Activated T-helper 2 cell treated with anti-CD3 and anti-CD28 coated beads, Interferon-gamma antibody, Interleukin-2, Interleukin-4, amounts not matched to agents 10 μg/mL and 5 μg/mL and 100 μg/mL, durations not matched to agents 14 hours and 24 hours and 36 hours (primary cell): ENCODE data around the gene GOLM1. TPM values are rescaled to one million over a fixed set of nuclear protein-coding genes. Genes with fewer than 3 reads are reported as not detected.
"Not testable (repeated sequence)": the region's sequence is repeated elsewhere in the genome, so short reads cannot be mapped to it uniquely, and the experiment has no call there.

Experiments used
- DNase-seq: peaks from one replicate; pipeline ENCODE4 v3.0.0; 2021; ENCODE audit warnings: low spot score
- H3K27ac Mint-ChIP-seq: one replicate; pipeline ENCODE4 v1.8.0; 2021; ENCODE audit warnings: mixed read lengths
- H3K27me3 Mint-ChIP-seq: one replicate; pipeline ENCODE4 v1.8.0; 2021; ENCODE audit warnings: low read depth, mixed read lengths
- H3K36me3 Mint-ChIP-seq: one replicate; pipeline ENCODE4 v1.8.0; 2021; ENCODE audit warnings: low read depth, mixed read lengths
- H3K4me1 Mint-ChIP-seq: one replicate; pipeline ENCODE4 v1.8.0; 2021; ENCODE audit warnings: low read depth, mixed read lengths
- H3K4me3 Mint-ChIP-seq: one replicate; pipeline ENCODE4 v1.8.0; 2021; ENCODE audit warnings: low read depth, mild to moderate bottlenecking, moderate library complexity, mixed read lengths
- H3K9me3 Mint-ChIP-seq: one replicate; pipeline ENCODE4 v1.8.0; 2021; ENCODE audit warnings: mixed read lengths
- intact Hi-C: fragments of 100-400 bp; cut with micrococcal nuclease; formaldehyde crosslinking; loops from one replicate; pipeline ENCODE4 v1.15.1; 2023
- total RNA-seq: library from RNA; stranded (reverse); gene quantifications from 2 replicates; pipeline ENCODE4 v1.2.3, GENCODE V29; 2022

GOLM1 gene, protein sequence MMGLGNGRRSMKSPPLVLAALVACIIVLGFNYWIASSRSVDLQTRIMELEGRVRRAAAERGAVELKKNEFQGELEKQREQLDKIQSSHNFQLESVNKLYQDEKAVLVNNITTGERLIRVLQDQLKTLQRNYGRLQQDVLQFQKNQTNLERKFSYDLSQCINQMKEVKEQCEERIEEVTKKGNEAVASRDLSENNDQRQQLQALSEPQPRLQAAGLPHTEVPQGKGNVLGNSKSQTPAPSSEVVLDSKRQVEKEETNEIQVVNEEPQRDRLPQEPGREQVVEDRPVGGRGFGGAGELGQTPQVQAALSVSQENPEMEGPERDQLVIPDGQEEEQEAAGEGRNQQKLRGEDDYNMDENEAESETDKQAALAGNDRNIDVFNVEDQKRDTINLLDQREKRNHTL
- total RNA-seq: 7.9 and 11.5 TPM in 2 replicates

DNA sequence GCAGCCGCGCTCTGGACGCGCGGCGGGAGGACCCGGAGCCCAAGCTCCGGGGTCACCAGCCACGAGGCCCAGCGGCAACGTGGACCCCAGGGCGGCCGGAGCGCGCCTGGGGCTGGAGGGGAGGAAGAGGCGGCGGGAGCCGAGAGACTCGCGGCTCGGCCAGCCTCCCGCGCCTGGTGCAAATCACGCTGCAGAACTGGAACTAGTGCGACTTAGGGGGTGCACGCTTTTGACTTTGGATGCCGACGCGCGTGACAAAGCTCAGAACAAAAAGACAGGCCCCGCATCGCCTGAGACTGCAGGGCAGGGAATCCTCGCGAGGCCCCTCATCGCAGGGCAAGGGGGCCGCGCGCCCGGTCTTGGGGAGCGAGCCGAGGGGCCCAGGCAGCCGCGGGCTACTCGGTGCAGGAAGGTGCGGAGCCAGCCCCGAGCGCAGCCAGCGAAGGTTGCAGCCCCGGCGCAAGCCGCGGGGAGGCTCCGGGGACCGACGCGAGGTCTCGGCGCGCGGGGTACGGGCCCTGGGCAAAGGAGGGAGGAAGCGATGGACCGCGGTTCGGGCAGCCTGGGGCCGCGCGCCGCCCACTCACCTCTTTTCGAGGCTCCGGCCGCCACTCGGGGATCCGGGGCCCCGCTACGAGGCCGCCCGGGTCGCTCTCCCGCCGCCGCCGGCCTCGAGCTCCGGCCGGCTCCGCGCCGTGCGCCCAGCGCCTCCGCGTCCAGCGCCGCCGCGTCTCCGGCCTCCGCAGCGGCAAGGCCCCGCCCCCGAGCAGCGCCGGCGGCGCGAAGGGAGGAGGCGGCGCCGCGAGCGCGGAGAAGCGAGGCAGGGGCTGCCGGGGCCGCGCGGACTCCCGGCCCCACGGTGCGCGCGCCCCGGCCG, at the start of gene GOLM1:
TSS of gene GOLM1 (minus strand) at position 735 of the 877 bp plus-strand sequence. CDS start 20,238 bp downstream, outside the sequence.
- peak; percentile 19 for DNase-seq
- Mint-ChIP-seq H3K27ac (peak within 1 kb of the TSS; percentile 88), H3K9me3 (no peaks in the 10 kb centered on the region), H3K4me1 (peaks cover 12% of the 10 kb centered on the region), H3K36me3 (no peaks in the 10 kb centered on the region), H3K27me3 (peaks cover 51% of the 10 kb centered on the region), H3K4me3 (peak within 1 kb of the TSS; percentile 87)
- intact Hi-C loops: loop anchor here (2.0 to 10.0 kb wide), 2 partner anchors 146 to 184 kb away; partner anchors contain the start of gene ISCA1

- H3K4me3 Mint-ChIP-seq, H3K27ac Mint-ChIP-seq, H3K4me1 Mint-ChIP-seq, H3K36me3 Mint-ChIP-seq, intact Hi-C loops, H3K27me3 Mint-ChIP-seq, DNase-seq: not testable (repeated sequence)
- peaks cover 21% of the 10 kb centered on the region for H3K9me3 Mint-ChIP-seq
These were observed 47.3 kb upstream of the GOLM1 start for GRCh38 chr9:86146671-86147070.

DNA sequence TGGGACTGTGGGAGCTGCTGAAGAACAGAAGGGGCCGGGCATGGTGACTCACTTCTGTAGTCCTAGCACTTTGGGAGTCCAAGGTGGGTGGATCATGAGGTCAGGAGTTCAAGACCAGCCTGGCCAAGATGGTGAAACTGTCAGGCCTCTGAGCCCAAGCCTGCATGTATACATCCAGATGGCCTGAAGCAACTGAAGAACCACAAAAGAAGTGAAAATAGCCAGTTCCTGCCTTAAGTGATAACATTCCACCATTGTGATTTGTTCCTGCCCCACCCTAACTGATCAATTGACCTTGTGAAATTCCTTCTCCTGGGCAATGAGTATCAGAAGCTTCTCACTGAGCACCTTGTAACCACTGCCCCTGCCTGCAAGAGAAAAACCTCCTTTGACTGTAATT, 46.6 kb upstream of the GOLM1 start:
- H3K4me1 Mint-ChIP-seq, H3K27ac Mint-ChIP-seq, H3K4me3 Mint-ChIP-seq, H3K27me3 Mint-ChIP-seq, H3K36me3 Mint-ChIP-seq, intact Hi-C loops, DNase-seq: not testable (repeated sequence)
- H3K9me3 Mint-ChIP-seq: peaks cover 21% of the 10 kb centered on the region

DNA sequence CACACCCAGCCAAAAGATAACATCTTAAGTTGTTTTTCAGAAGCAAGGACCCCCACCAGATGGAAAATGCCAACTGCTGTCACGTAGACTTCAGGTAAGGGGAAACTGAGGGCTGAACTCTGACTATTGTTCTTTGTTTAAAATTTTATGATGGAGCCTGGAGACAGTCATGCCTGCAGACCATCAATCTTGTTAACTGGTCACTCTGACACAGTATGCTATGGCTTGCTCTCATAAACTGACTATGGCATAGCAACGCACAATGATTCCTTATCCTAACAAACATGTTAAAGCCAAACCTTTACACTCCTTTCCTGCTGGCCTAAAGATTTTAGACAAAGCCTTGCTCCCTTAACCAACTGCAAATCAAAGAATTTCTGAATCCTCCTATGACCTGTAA, 43.6 kb upstream of the GOLM1 start:
- no peak for DNase-seq
- Mint-ChIP-seq H3K9me3 (peaks cover 21% of the 10 kb centered on the region), H3K36me3 (no peaks in the 10 kb centered on the region), H3K27me3 (no peaks in the 10 kb centered on the region), H3K4me1 (no peaks in the 10 kb centered on the region), H3K4me3 (no peak overlapping the region), H3K27ac (no peak overlapping the region)
- intact Hi-C loops: no loop called here

GRCh38 chr9:86141843-86142242, 42.5 kb upstream of the GOLM1 start:
- DNase-seq: no peak
- H3K9me3 Mint-ChIP-seq: peaks cover 13% of the 10 kb centered on the region
- H3K4me3 Mint-ChIP-seq: no peak overlapping the region
- no peak overlapping the region for H3K27ac Mint-ChIP-seq
- H3K36me3 Mint-ChIP-seq: no peaks in the 10 kb centered on the region
- H3K27me3 Mint-ChIP-seq: no peaks in the 10 kb centered on the region
- no peaks in the 10 kb centered on the region for H3K4me1 Mint-ChIP-seq
- intact Hi-C loops: no loop called here

- no peak for DNase-seq
- H3K36me3 Mint-ChIP-seq: no peaks in the 10 kb centered on the region
- intact Hi-C loops: no loop called here
- no peak overlapping the region for H3K4me3 Mint-ChIP-seq
- H3K27me3 Mint-ChIP-seq: no peaks in the 10 kb centered on the region
- H3K27ac Mint-ChIP-seq: no peak overlapping the region
- H3K9me3 Mint-ChIP-seq: peaks cover 4% of the 10 kb centered on the region
- H3K4me1 Mint-ChIP-seq: peaks cover 3% of the 10 kb centered on the region
These were observed 36.0 kb upstream of the GOLM1 start for GRCh38 chr9:86135371-86135770.

DNA sequence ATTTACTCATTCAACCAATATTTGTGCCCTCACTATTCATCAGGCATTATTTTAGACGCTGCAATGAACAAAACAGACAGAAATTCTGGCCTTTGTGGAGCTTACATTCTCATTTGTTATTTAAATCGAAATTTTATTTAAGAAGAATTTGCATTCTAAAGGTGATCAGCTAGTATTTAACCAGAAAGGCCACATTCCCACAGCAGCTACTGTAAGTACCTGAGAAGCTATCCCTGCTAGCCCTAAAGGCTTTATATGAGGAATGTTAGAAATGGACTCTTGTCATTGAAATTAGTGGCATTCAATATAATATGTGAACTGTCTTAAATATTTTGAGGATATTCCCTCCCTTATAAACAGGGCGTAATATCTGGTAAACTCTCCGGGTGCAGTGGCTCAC, 35.0 kb upstream of the GOLM1 start:
- Mint-ChIP-seq H3K36me3 (no peaks in the 10 kb centered on the region), H3K27ac (no peak overlapping the region), H3K4me3 (no peak overlapping the region), H3K9me3 (peaks cover 4% of the 10 kb centered on the region), H3K4me1 (peaks cover 3% of the 10 kb centered on the region), H3K27me3 (no peaks in the 10 kb centered on the region)
- DNase-seq: no peak
- intact Hi-C loops: no loop called here

DNA sequence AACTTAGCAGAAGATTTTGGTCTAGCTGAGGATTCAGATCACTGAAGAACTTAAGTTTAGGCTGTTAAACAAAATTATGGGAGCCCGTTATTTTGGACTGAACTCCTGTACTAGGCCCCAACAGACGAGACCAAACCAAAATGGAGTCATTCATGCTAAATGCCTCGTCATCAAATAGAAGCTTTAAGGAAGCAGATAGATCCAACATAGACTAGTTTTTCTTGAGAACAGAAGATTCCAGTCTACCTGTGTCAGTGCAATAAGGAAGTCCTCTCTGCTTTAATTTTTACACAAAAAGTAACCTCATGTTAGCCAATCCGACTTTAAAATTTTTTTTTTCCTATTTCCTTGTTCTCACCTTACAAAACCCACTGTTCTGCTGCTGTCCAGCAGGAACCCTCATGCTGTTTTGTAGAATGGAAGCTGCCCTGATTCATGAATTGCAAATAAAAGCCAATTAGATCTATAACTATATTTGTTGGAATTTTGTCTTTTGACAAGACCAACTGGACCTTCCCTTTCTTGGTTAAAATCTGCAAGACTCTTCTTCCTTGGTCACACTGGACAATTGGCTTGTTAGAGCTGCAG, 29.0 kb upstream of the GOLM1 start:
- no peaks in the 10 kb centered on the region for H3K4me1 Mint-ChIP-seq
- H3K9me3 Mint-ChIP-seq: peaks cover 4% of the 10 kb centered on the region
- intact Hi-C loops: no loop called here
- no peaks in the 10 kb centered on the region for H3K36me3 Mint-ChIP-seq
- no peaks in the 10 kb centered on the region for H3K27me3 Mint-ChIP-seq
- DNase-seq: no peak
- no peak overlapping the region for H3K27ac Mint-ChIP-seq
- no peak overlapping the region for H3K4me3 Mint-ChIP-seq

DNA sequence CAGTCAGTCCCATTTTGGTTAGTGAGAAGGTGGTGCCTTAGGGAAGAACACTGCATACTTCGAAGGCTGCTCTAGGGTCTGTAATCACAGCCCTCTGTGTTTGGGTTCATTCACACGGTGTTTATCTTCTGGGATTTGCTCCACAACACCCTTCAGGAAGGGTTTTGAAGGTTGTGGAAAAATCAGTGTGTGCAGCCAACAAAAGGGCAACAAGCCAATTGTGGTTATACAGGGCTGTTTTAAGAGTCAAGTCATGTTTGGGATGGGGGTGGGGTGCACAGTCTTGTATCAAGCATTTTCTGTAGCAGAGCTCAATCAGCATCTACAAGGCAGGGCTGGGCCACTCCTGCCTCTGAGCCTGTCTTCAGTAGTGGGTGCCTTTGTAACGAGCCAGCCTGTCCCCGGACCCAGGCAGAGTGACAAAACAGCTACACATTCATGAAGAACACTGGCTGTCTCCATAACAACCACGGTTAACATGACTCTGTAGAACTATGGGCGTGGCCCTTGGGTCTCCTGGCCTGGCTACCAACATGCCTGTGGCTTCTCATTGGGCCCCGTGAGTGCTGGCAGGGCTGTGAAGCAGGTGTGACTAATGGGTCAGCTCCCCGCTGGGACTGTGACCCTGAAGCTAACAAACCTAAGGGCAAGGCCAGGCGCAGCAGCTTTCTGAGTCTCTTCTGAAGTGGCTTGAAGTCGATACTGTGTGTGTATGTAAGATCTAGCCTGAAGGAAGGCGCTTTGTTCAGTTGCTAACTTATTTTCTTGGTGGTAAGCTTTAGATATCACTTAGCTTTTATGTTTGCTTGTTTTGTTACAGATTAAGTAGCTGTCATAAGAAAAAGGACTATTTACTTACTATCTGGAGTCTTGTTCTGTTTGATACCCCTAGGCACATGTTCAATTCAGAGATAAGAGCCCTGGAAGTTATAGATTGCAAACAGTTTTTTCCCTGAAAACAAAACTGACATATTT, 27.9 kb upstream of the GOLM1 start:
- no peaks in the 10 kb centered on the region for H3K4me1 Mint-ChIP-seq
- DNase-seq: no peak
- H3K27me3 Mint-ChIP-seq: no peaks in the 10 kb centered on the region
- intact Hi-C loops: no loop called here
- H3K27ac Mint-ChIP-seq: no peak overlapping the region
- H3K9me3 Mint-ChIP-seq: peaks cover 2% of the 10 kb centered on the region
- no peak overlapping the region for H3K4me3 Mint-ChIP-seq
- H3K36me3 Mint-ChIP-seq: no peaks in the 10 kb centered on the region

DNA sequence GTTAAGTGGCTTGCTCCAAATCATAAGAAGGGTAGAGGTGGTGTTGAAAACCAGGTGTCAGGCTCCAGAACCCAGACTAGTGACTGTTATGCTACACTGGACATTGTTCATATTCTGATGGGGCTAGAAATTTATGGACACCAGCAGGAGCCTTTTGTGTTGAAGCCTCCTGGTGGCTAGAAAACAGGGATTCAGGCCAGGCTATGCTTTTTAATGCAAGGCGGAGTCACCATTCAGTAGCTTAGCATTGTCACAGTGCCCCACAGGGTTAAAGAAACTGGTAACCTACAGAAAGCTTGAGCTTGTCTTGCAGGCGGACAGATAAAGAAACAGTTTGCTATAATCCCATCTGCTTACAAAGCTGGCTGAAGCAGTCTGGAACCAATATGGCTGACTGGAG, 23.0 kb upstream of the GOLM1 start:
- H3K36me3 Mint-ChIP-seq: no peaks in the 10 kb centered on the region
- H3K4me3 Mint-ChIP-seq: no peak overlapping the region
- no peak overlapping the region for H3K27ac Mint-ChIP-seq
- intact Hi-C loops: no loop called here
- no peaks in the 10 kb centered on the region for H3K9me3 Mint-ChIP-seq
- no peaks in the 10 kb centered on the region for H3K27me3 Mint-ChIP-seq
- no peak for DNase-seq
- H3K4me1 Mint-ChIP-seq: no peaks in the 10 kb centered on the region

DNA sequence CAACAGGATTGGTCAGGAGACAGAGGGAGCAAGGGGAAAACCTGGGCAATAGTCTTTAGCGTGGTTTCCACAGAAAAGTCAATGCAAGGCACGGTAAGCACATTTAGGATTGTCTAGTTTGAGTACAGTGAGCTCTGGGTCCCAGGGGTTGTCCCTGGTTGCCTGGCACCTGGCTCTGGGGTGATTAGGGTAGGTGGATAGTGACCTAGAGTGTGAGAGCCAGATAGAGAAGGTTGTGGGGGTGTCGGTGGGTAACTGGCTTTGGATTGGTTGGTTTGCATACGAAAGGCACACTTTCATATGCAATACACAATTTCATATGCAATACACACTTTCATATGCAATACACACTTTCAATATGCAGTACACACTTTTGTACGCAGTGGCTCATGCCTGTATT, 20.1 kb upstream of the GOLM1 start:
- Mint-ChIP-seq H3K36me3 (no peaks in the 10 kb centered on the region), H3K4me1 (no peaks in the 10 kb centered on the region), H3K27ac (no peak overlapping the region), H3K27me3 (no peaks in the 10 kb centered on the region), H3K9me3 (no peaks in the 10 kb centered on the region), H3K4me3 (no peak overlapping the region)
- intact Hi-C loops: no loop called here
- DNase-seq: no peak

GRCh38 chr9:86116425-86116824, 17.1 kb upstream of the GOLM1 start:
- no peak overlapping the region for H3K27ac Mint-ChIP-seq
- peaks cover 6% of the 10 kb centered on the region for H3K27me3 Mint-ChIP-seq
- no peak for DNase-seq

More at GRCh38 chr9:86116425-86116824, 17.1 kb upstream of the GOLM1 start:
- intact Hi-C loops: no loop called here
- H3K4me3 Mint-ChIP-seq: no peak overlapping the region
- no peaks in the 10 kb centered on the region for H3K9me3 Mint-ChIP-seq
- H3K4me1 Mint-ChIP-seq: no peaks in the 10 kb centered on the region
- H3K36me3 Mint-ChIP-seq: no peaks in the 10 kb centered on the region
